GM19438 (cell line): ENCODE results near the gene RPS24.
"Not testable (repeated sequence)": the region's sequence is repeated elsewhere in the genome, so short reads cannot be mapped to it uniquely, and the experiment has no call there.

Source experiments
- ATAC-seq: cut with Tn5 transposase; IDR thresholded peaks from one replicate; pipeline ENCODE4 v1.9.1; 2021; ENCODE audit warnings: low read depth; ENCODE audit not compliant: unreplicated experiment

Gene RPS24

DNA sequence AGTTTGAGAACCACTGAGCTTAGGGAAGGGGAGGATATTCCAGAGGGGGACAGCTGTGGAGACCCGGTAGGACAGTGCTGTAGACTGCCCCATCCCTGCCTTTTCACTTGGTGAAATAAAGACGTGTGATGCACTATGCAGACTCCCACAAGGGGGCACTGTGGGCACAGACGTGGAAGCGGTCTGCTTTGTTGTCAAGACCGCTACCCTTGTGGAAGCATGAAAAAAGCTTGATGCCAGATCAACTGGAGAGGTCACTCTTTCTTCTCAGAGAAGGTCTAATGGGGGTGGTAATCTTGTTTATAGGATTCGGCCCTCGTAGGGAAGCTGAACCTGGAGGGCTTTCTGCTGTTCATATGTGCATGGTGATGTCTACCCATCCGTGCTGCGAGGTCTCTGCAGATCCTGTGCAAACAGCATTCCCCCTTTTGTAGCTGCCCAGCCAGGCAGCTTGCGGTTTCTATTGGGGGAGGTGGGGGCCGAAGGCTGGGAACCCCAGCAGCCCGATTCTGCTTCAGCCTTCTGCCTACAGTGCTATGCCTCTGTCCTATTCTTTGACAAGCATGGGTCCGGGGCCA is 13.7 kb downstream of the RPS24 start:
- ATAC-seq: no peak

DNA sequence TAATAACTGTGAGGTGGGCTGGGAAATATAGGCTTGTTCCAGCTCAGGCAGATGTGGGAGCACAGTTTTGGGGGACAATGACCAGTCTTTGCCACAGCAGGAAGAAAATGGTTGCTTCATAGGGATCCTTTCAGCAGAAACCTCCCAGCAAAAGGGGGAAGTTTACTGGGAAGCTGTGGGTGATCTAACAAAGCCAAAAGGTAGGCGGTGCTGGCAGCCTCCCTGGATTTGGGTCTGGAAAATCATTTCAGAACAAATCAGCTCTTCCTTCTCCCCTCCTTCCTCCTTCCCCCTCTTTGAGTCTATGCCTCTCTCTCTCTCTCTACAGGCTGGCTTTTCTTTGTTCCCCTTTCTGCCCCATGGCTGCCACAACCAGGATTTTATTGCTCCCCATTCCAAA is 16.2 kb downstream of the RPS24 start:
- ATAC-seq: no peak

- no peak for ATAC-seq
Observed at GRCh38 chr10:78053211-78053868, 19.7 kb downstream of the RPS24 start.

DNA sequence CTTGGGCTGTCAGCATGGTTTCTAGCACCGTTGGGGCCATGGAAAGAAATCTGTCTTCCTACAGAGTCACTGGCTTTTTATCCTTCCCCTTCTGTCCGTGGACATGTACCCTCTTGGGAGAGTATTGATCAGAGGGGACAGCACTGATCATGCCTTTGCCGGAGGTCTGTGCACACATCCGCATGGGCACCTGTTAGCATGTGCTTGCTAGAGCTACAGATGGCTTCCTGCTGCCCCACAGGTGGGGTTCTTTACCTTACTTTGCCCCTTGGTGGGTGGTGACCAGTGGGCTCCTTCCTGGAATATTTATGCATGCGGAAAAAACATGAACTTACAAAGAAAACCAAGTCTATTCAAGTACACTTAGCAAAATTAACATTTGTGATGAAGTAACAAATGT is 24.9 kb downstream of the RPS24 start:
- no peak for ATAC-seq

GRCh38 chr10:78059906-78060702 is 26.4 kb downstream of the RPS24 start:
- no peak for ATAC-seq

- no peak for ATAC-seq
Observed at GRCh38 chr10:78062296-78062695, 28.6 kb downstream of the RPS24 start.

GRCh38 chr10:78063236-78063635 is 29.6 kb downstream of the RPS24 start:
- no peak for ATAC-seq

- ATAC-seq: not testable (repeated sequence)
Observed at GRCh38 chr10:78064919-78065318, 31.3 kb downstream of the RPS24 start.

GRCh38 chr10:78065611-78066010 is 31.9 kb downstream of the RPS24 start:
- no peak for ATAC-seq

GRCh38 chr10:78066012-78066411 is 32.3 kb downstream of the RPS24 start:
- no peak for ATAC-seq

DNA sequence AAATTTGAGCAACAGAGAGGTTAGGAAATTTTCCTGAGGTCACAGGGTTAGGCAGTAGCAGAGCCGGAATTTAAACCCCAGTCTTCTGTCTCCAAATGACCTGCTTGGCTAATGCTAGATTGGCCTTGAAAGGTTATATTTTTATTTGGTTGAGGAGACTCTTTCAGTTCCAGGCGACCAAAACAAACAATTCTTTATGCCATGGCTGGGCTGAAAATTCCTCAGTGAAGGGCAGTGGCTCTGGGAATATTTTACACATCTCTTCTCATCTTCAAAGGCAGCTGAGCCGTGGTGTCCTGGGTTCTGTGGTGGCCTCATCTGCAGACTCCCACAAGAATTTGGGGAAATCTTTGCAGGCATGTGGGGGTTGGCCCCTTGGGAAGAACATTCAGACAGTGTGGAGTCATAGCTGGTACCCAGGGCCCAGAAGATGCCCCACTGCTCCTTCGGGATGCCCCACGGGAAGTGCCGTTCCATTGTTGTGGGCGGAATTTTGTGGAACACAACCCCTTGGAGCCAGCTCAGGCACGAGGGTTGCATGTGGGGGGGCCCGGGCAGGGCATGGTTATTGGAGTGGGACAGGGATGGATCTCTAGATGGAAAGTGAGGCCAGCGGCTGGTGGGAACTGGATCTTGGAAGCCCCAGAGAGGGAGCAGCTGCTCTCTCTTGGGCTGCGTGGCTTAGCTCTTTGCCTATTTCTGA is 33.2 kb downstream of the RPS24 start:
- no peak for ATAC-seq

GRCh38 chr10:78069151-78069550 is 35.5 kb downstream of the RPS24 start:
- ATAC-seq: no peak

DNA sequence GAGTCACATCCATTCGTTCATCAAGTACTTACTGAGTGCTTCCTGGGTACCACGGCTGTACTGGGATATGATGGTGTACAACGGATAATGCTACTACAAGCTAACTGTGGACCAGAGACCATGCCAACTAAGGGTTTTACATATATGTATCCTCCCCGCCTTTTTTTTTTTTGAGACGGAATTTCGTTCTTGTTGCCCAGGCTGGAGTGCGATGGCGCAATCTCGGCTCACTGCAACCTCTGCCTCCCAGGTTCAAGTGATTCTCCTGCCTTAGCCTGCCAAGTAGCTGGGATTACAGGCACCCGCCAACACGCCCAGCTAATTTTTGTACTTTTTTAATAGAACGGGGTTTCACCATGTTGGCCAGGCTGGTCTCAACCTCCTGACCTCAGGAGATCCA is 36.4 kb downstream of the RPS24 start:
- ATAC-seq: not testable (repeated sequence)

DNA sequence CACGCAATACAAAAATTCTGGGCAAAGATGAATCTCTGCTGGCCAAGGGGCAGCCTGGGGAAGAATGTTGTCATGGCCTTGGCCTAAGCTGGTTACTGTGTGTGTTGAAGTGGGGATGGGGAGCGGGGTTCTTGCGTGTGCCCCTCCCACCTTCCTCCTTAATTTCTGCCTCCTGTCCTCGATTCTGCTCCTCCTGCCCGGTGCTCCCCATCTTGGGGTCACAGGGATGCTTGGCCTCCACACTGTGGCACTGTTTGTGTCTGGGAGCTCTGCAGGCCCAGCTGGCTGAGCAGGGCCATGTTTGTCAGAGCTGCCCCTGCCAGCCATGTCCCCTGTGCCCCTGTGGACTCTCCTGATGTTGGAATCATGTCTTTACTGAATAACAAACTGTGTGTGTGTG is 37.1 kb downstream of the RPS24 start:
- ATAC-seq: no peak

- ATAC-seq: no peak
Observed at GRCh38 chr10:78071140-78071856, 37.6 kb downstream of the RPS24 start.

- no peak for ATAC-seq
Observed at GRCh38 chr10:78071857-78072179, 38.2 kb downstream of the RPS24 start.

DNA sequence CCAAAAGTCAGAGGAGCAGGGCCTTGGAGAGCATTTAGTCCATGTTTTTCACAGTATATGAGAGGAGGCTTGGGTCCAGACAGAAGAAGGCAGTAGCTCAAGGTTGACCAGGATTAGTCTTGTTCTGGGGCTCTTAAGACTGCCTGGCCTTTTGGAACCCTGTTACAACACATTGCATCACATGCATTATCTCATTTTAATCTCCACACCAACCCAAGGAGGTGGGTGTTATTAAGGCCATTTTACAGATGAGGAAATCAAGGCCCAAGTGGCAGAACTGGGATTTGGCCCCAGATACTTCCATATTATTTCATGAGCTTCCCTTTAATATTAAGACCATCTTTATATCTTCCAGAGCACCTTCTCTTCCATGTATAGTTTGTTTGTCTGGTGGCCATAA is 38.8 kb downstream of the RPS24 start:
- no peak for ATAC-seq

GRCh38 chr10:78075806-78076205 is 42.1 kb downstream of the RPS24 start:
- not testable (repeated sequence) for ATAC-seq

DNA sequence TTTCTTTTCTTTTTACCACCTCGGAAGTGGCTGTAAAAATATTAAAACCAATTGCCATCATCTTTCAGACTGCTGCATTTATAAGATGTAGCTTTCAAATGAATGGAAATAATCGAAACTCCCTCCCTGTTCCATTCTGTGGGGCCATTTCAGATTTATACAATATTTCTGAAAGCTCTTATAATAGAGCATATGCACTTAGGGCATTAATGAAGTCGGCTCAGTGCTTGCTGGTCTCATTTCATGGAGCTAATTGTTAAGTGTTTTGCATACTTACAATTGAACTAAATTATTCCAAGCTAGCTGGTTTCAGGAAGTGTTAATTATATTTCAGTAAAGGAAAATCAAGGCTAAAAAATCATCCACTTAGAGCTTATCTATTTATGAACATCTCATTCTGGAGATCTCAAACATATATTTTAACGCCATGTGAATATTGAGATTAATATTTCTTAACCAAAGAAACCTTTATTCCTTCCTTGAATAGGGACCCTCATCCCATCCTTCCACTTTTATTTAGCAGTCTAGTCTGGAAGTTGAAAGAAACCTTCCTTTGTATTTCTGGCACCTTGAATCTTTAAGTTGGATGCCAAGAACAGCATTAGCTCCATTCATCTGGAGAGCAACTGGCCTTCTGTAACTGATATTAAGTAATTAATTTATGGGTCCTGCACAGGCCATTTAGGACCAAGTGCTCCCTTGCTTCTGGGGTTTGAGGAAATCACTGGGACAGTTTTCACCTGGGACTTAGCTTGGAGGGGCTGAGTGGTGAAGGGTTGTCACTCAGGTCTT is 45.1 kb downstream of the RPS24 start:
- no peak for ATAC-seq

GRCh38 chr10:78079411-78079810 is 45.7 kb downstream of the RPS24 start:
- ATAC-seq: no peak
